SK-N-SH treated with all-trans-retinoic acid at 6 μM for 48 hours (cell line): Measurements from ENCODE around the gene PPP2R3B.

ENCODE experiments used
- ATAC-seq: fragments of 200-7000 bp; cut with Tn5 transposase; 3 replicates; pipeline ENCODE4 v1.9.1; 2020; ENCODE audit warnings: mild to moderate bottlenecking, moderate library complexity
- ARNTL ChIP-seq: fragments of 450-650 bp; formaldehyde crosslinking; IDR thresholded peaks from 2 replicates; pipeline ENCODE4 v1.5.0; 2020; ENCODE audit warnings: low read depth, mild to moderate bottlenecking, moderate library complexity, borderline replicate concordance
- BACH2 ChIP-seq: fragments of 250-450 bp; sonication (Bioruptor Pico); IDR thresholded peaks from 2 replicates; pipeline ENCODE4 v1.9.0; 2021; ENCODE audit warnings: mild to moderate bottlenecking, borderline replicate concordance
- CSDC2 ChIP-seq: fragments of 250-450 bp; sonication (Bioruptor Pico); IDR thresholded peaks from 2 replicates; pipeline ENCODE4 v1.5.0; 2020; ENCODE audit warnings: mild to moderate bottlenecking, moderate library complexity
- ESRRG ChIP-seq: fragments of 250-450 bp; sonication (Bioruptor Pico); IDR thresholded peaks from 2 replicates; pipeline ENCODE4 v1.6.1; 2021; ENCODE audit warnings: mild to moderate bottlenecking
- GLIS3 ChIP-seq: fragments of 250-450 bp; sonication (Bioruptor Pico); IDR thresholded peaks from 2 replicates; pipeline ENCODE4 v1.5.0; 2020; ENCODE audit warnings: mild to moderate bottlenecking, moderate library complexity
- ISL1 ChIP-seq: fragments of 250-450 bp; sonication (Bioruptor Pico); IDR thresholded peaks from 2 replicates; pipeline ENCODE4 v2.1.2; 2022; ENCODE audit warnings: mild to moderate bottlenecking, moderate library complexity
- OSR1 ChIP-seq: fragments of 250-450 bp; sonication (Bioruptor Pico); IDR thresholded peaks from 2 replicates; pipeline ENCODE4 v1.8.0; 2022; ENCODE audit warnings: moderate library complexity, mild to moderate bottlenecking, inconsistent platforms
- RARB ChIP-seq: fragments of 250-450 bp; sonication (Bioruptor Pico); IDR thresholded peaks from 2 replicates; pipeline ENCODE4 v1.8.0; 2021; ENCODE audit warnings: mild to moderate bottlenecking, moderate library complexity
- SNAI2 ChIP-seq: fragments of 250-450 bp; sonication (Bioruptor Pico); IDR thresholded peaks from 2 replicates; pipeline ENCODE4 v1.5.0; 2020; ENCODE audit warnings: mild to moderate bottlenecking, moderate library complexity
- ZC3H10 ChIP-seq: fragments of 250-450 bp; sonication (Bioruptor Pico); IDR thresholded peaks from 2 replicates; pipeline ENCODE4 v1.5.1; 2021; ENCODE audit warnings: mild to moderate bottlenecking, moderate library complexity
- ZFP3 ChIP-seq: fragments of 250-450 bp; sonication (Bioruptor Pico); IDR thresholded peaks from 2 replicates; pipeline ENCODE4 v1.5.0; 2020; ENCODE audit warnings: mild to moderate bottlenecking, moderate library complexity
- ZFP30 ChIP-seq: fragments of 450-650 bp; formaldehyde crosslinking; IDR thresholded peaks from 2 replicates; pipeline ENCODE4 v1.5.0; 2022; ENCODE audit warnings: mild to moderate bottlenecking, moderate library complexity
- ZNF565 ChIP-seq: fragments of 450-650 bp; formaldehyde crosslinking; conservative IDR thresholded peaks from 2 replicates; pipeline ENCODE4 v1.5.0; 2020; ENCODE audit warnings: low read depth, mild to moderate bottlenecking, moderate library complexity
- ZNF8 ChIP-seq: fragments of 450-650 bp; formaldehyde crosslinking; IDR thresholded peaks from 2 replicates; pipeline ENCODE4 v1.5.0; 2020; ENCODE audit warnings: mild to moderate bottlenecking, moderate library complexity
- TF ChIP-seq, protein P1 (sequence below): fragments of 250-450 bp; sonication (Bioruptor Pico); IDR thresholded peaks from 2 replicates; pipeline ENCODE4 v1.5.1; 2020; ENCODE audit warnings: low read depth, mild to moderate bottlenecking, moderate library complexity
- TF ChIP-seq, protein P2 (sequence below): fragments of 250-450 bp; sonication (Bioruptor Pico); IDR thresholded peaks from 2 replicates; pipeline ENCODE4 v1.5.0; 2020; ENCODE audit warnings: mild to moderate bottlenecking, moderate library complexity
- TF ChIP-seq, protein P3 (sequence below): fragments of 250-450 bp; sonication (Bioruptor Pico); IDR thresholded peaks from 2 replicates; pipeline ENCODE4 v1.5.1; 2021; ENCODE audit warnings: mild to moderate bottlenecking, moderate library complexity
- TF ChIP-seq, protein P4 (sequence below): fragments of 250-450 bp; sonication (Bioruptor Pico); IDR thresholded peaks from 2 replicates; pipeline ENCODE4 v1.8.0; 2020; ENCODE audit warnings: mild to moderate bottlenecking, moderate library complexity, borderline replicate concordance

PPP2R3B gene

DNA sequence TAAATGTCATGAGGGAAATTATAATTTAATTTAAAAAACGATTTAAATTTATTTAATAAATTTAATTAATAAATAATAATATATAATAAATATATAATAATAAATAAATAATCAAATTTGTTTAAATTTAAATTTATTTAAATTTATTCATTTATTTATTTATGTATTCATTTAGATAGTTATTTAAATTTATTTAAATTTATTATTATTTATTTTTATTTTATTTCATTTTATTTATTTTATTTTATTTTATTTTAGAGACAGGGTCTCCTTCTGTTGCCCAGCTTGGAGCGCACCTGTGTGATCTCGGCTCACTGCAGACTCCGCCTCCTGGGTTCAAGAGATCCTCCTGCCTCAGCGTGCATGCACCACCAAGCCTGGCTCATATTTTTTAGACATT lies 18.4 kb upstream of the PPP2R3B start:
- no peak for ATAC-seq
- TF ChIP-seq ISL1 (CRISPR knock-in tag) (no peak), BACH2 (CRISPR knock-in tag) (no peak), ZC3H10 (CRISPR knock-in tag) (no peak)
- TF ChIP-seq, protein P1, sequence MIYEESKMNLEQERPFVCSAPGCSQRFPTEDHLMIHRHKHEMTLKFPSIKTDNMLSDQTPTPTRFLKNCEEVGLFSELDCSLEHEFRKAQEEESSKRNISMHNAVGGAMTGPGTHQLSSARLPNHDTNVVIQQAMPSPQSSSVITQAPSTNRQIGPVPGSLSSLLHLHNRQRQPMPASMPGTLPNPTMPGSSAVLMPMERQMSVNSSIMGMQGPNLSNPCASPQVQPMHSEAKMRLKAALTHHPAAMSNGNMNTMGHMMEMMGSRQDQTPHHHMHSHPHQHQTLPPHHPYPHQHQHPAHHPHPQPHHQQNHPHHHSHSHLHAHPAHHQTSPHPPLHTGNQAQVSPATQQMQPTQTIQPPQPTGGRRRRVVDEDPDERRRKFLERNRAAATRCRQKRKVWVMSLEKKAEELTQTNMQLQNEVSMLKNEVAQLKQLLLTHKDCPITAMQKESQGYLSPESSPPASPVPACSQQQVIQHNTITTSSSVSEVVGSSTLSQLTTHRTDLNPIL: no peak

GRCh38 chrX:404656-405055 lies 17.9 kb upstream of the PPP2R3B start:
- ATAC-seq: no peak
- TF ChIP-seq, protein P1: no peak
- TF ChIP-seq, protein P2, sequence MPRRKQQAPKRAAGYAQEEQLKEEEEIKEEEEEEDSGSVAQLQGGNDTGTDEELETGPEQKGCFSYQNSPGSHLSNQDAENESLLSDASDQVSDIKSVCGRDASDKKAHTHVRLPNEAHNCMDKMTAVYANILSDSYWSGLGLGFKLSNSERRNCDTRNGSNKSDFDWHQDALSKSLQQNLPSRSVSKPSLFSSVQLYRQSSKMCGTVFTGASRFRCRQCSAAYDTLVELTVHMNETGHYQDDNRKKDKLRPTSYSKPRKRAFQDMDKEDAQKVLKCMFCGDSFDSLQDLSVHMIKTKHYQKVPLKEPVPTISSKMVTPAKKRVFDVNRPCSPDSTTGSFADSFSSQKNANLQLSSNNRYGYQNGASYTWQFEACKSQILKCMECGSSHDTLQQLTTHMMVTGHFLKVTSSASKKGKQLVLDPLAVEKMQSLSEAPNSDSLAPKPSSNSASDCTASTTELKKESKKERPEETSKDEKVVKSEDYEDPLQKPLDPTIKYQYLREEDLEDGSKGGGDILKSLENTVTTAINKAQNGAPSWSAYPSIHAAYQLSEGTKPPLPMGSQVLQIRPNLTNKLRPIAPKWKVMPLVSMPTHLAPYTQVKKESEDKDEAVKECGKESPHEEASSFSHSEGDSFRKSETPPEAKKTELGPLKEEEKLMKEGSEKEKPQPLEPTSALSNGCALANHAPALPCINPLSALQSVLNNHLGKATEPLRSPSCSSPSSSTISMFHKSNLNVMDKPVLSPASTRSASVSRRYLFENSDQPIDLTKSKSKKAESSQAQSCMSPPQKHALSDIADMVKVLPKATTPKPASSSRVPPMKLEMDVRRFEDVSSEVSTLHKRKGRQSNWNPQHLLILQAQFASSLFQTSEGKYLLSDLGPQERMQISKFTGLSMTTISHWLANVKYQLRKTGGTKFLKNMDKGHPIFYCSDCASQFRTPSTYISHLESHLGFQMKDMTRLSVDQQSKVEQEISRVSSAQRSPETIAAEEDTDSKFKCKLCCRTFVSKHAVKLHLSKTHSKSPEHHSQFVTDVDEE (CRISPR knock-in tag): no peak
- TF ChIP-seq ARNTL (CRISPR knock-in tag): no peak
- TF ChIP-seq, protein P3, sequence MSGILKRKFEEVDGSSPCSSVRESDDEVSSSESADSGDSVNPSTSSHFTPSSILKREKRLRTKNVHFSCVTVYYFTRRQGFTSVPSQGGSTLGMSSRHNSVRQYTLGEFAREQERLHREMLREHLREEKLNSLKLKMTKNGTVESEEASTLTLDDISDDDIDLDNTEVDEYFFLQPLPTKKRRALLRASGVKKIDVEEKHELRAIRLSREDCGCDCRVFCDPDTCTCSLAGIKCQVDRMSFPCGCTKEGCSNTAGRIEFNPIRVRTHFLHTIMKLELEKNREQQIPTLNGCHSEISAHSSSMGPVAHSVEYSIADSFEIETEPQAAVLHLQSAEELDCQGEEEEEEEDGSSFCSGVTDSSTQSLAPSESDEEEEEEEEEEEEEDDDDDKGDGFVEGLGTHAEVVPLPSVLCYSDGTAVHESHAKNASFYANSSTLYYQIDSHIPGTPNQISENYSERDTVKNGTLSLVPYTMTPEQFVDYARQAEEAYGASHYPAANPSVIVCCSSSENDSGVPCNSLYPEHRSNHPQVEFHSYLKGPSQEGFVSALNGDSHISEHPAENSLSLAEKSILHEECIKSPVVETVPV (CRISPR knock-in tag): no peak

DNA sequence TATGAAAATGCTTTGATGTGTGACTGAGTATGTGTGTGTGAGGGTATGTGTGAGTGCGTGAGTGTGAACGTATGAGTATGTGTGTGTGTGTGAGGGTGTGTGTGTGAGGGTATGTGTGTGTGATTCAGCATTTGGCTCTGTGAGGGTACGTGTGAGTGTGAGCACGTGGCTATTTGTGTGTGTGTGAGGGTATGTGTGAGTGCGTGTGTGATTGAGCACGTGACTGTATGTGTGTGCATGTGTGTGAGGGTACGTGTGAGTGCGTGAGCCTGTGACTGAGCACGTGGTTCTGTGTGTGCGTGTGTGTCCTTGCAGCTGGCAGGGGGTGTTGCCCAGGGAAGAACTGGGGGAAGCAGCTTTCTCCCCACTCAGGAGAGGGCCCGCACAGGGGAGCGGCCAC lies 16.1 kb upstream of the PPP2R3B start:
- TF ChIP-seq RARB (CRISPR knock-in tag): no peak
- TF ChIP-seq, protein P4, sequence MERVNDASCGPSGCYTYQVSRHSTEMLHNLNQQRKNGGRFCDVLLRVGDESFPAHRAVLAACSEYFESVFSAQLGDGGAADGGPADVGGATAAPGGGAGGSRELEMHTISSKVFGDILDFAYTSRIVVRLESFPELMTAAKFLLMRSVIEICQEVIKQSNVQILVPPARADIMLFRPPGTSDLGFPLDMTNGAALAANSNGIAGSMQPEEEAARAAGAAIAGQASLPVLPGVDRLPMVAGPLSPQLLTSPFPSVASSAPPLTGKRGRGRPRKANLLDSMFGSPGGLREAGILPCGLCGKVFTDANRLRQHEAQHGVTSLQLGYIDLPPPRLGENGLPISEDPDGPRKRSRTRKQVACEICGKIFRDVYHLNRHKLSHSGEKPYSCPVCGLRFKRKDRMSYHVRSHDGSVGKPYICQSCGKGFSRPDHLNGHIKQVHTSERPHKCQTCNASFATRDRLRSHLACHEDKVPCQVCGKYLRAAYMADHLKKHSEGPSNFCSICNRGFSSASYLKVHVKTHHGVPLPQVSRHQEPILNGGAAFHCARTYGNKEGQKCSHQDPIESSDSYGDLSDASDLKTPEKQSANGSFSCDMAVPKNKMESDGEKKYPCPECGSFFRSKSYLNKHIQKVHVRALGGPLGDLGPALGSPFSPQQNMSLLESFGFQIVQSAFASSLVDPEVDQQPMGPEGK (CRISPR knock-in tag): no peak
- TF ChIP-seq ZNF8: no peak
- TF ChIP-seq BACH2 (CRISPR knock-in tag): no peak
- TF ChIP-seq ARNTL (CRISPR knock-in tag): no peak
- TF ChIP-seq CSDC2 (CRISPR knock-in tag): no peak
- TF ChIP-seq ISL1 (CRISPR knock-in tag): no peak
- TF ChIP-seq, protein P2 (CRISPR knock-in tag): no peak
- no peak for TF ChIP-seq ZFP30 (CRISPR knock-in tag)
- TF ChIP-seq SNAI2 (CRISPR knock-in tag): no peak
- TF ChIP-seq, protein P3 (CRISPR knock-in tag): no peak
- TF ChIP-seq ZNF565 (CRISPR knock-in tag): no peak
- no peak for TF ChIP-seq GLIS3
- no peak for TF ChIP-seq ZFP3 (CRISPR knock-in tag)
- no peak for TF ChIP-seq OSR1 (CRISPR knock-in tag)
- no peak for TF ChIP-seq ZC3H10 (CRISPR knock-in tag)
- no peak for TF ChIP-seq ESRRG (CRISPR knock-in tag)
- TF ChIP-seq, all 23 proteins: peak for 0
- no peak for ATAC-seq
